ENCODE results near the gene SEC24D.

The SEC24D gene

DNA sequence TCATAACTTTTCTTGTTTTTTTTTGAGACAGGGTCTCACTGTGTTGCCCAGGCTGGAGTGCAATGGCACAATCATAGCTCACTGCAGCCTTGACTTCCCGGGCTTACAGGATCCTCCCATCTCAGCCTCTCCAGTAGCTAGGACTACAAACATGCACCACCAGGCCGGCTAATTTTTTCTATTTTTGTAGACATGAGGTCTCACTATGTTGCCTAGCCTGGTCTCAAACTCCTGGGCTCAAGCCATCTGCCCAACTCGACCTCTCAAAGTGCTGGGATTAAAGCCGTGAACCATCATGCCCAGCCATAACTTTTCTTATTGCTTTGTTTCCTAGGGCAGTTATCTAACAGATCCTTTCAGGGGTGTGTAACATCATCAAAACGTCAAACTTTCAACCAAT, 11.8 kb downstream of the SEC24D start:
- H3K4me2 ChIP-seq (ENCODE audit: low read length), result no peak overlapping the region
- H2AFZ ChIP-seq (ENCODE audit: low read length), result no peak overlapping the region
- H3K27me3 ChIP-seq (ENCODE audit: insufficient read depth, low read length), result no peaks in the 10 kb centered on the region
- H3K27ac ChIP-seq (ENCODE audit: low read depth, low read length, poor library complexity, severe bottlenecking), result no peak overlapping the region
- H3F3A ChIP-seq (ENCODE audit: insufficient read depth, low read length), result no peaks in the 10 kb centered on the region
- no peaks in the 10 kb centered on the region for H3K9me2 ChIP-seq (ENCODE audit: low read depth, low read length)
- H3K9me3 ChIP-seq (ENCODE audit: low read length), result no peaks in the 10 kb centered on the region
- TF ChIP-seq EZH2 (IDR thresholded peaks at IDR 0.05; ENCODE audit: borderline replicate concordance, low read length), result no peak
- TF ChIP-seq, protein P1, sequence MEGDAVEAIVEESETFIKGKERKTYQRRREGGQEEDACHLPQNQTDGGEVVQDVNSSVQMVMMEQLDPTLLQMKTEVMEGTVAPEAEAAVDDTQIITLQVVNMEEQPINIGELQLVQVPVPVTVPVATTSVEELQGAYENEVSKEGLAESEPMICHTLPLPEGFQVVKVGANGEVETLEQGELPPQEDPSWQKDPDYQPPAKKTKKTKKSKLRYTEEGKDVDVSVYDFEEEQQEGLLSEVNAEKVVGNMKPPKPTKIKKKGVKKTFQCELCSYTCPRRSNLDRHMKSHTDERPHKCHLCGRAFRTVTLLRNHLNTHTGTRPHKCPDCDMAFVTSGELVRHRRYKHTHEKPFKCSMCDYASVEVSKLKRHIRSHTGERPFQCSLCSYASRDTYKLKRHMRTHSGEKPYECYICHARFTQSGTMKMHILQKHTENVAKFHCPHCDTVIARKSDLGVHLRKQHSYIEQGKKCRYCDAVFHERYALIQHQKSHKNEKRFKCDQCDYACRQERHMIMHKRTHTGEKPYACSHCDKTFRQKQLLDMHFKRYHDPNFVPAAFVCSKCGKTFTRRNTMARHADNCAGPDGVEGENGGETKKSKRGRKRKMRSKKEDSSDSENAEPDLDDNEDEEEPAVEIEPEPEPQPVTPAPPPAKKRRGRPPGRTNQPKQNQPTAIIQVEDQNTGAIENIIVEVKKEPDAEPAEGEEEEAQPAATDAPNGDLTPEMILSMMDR (IDR thresholded peaks at IDR 0.05; ENCODE audit: low read length), result no peak
- H3K9ac ChIP-seq (ENCODE audit: low read length), result no peak overlapping the region
- no peaks in the 10 kb centered on the region for H4K20me1 ChIP-seq (ENCODE audit: insufficient read depth, low read length)
- no peak overlapping the region for H3K4me3 ChIP-seq (ENCODE audit: low read depth, low read length, poor library complexity, severe bottlenecking)
- H3K36me3 ChIP-seq (ENCODE audit: insufficient read depth, low read length), result peaks cover 18% of the 10 kb centered on the region; the same call in 1 of the 2 replicates
- no peaks in the 10 kb centered on the region for H3K79me2 ChIP-seq (ENCODE audit: insufficient read depth, low read length)
- H3K4me1 ChIP-seq (ENCODE audit: insufficient read depth, low read length, severe bottlenecking), result no peaks in the 10 kb centered on the region

DNA sequence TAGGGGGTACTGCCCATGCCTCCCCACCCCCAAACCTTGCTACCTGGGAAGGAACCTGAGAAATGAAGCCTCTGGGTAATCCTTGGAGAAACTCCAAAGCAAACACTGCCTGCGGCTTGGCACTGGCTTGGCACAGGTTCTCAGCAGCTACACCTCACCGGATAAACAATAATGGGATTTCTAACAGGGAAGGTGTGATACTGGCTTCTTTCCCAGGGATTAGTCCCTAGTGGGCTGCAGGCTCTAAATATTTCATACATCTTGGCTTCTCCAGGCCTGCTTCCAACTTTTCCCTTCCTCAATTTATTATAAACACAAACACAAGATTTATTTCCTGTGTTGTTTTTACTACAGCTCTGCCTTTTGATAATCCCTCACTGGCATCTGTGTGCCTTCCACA, 12.5 kb downstream of the SEC24D start:
- H3K9ac ChIP-seq (ENCODE audit: low read length), result no peak overlapping the region
- no peaks in the 10 kb centered on the region for H3F3A ChIP-seq (ENCODE audit: insufficient read depth, low read length)
- H3K9me2 ChIP-seq (ENCODE audit: low read depth, low read length), result no peaks in the 10 kb centered on the region
- no peaks in the 10 kb centered on the region for H4K20me1 ChIP-seq (ENCODE audit: insufficient read depth, low read length)
- no peak overlapping the region for H3K27ac ChIP-seq (ENCODE audit: low read depth, low read length, poor library complexity, severe bottlenecking)
- no peaks in the 10 kb centered on the region for H3K79me2 ChIP-seq (ENCODE audit: insufficient read depth, low read length)
- no peak overlapping the region for H3K4me2 ChIP-seq (ENCODE audit: low read length)
- no peak for TF ChIP-seq EZH2 (IDR thresholded peaks at IDR 0.05; ENCODE audit: borderline replicate concordance, low read length)
- TF ChIP-seq, protein P1 (IDR thresholded peaks at IDR 0.05; ENCODE audit: low read length), result no peak
- H3K9me3 ChIP-seq (ENCODE audit: low read length), result no peaks in the 10 kb centered on the region
- H2AFZ ChIP-seq (ENCODE audit: low read length), result no peak overlapping the region
- H3K36me3 ChIP-seq (ENCODE audit: insufficient read depth, low read length), result peaks cover 18% of the 10 kb centered on the region; the same call in 1 of the 2 replicates
- no peaks in the 10 kb centered on the region for H3K27me3 ChIP-seq (ENCODE audit: insufficient read depth, low read length)
- H3K4me3 ChIP-seq (ENCODE audit: low read depth, low read length, poor library complexity, severe bottlenecking), result no peak overlapping the region
- H3K4me1 ChIP-seq (ENCODE audit: insufficient read depth, low read length, severe bottlenecking), result no peaks in the 10 kb centered on the region

DNA sequence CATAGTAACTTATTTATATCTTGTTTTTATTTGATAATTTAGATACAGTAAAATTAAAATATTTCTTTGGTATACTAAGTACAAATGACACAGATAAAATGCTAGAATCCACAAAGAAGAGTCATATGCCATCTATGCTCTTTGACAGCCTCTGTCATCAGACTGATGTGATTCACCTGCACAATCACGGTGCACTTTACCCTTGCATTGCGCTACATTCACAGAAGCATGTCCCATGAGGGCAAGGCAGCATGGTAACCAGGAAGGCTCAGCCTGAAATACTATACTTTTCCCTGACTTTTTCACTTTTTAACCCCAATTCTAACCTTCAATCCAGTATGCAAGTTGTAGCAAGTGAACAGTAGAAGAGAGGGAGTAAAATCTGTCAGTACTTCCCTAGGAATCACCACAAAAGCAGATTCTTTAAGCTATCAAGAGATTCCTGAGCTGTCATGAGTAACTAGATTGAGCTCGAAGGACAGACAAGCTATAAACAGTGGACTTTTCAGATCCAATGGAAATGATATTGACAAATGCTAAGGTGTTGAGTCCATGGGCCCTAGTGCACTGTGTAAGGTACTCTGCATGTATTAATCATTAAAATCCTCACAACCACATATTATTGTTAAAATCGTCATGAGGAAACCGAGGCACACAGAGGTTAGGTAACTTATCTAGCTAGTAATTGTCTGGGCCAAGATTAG, 14.2 kb downstream of the SEC24D start:
- Histone ChIP-seq H3K4me1 (ENCODE audit: insufficient read depth, low read length, severe bottlenecking) (no peaks in the 10 kb centered on the region), H3F3A (ENCODE audit: insufficient read depth, low read length) (no peaks in the 10 kb centered on the region), H3K36me3 (ENCODE audit: insufficient read depth, low read length) (peaks cover 18% of the 10 kb centered on the region; the same call in 1 of the 2 replicates), H4K20me1 (ENCODE audit: insufficient read depth, low read length) (no peaks in the 10 kb centered on the region), H3K27me3 (ENCODE audit: insufficient read depth, low read length) (no peaks in the 10 kb centered on the region), H3K27ac (ENCODE audit: low read depth, low read length, poor library complexity, severe bottlenecking) (no peak overlapping the region), H3K9me2 (ENCODE audit: low read depth, low read length) (no peaks in the 10 kb centered on the region), H3K9ac (ENCODE audit: low read length) (no peak overlapping the region), H3K4me2 (ENCODE audit: low read length) (no peak overlapping the region), H3K4me3 (ENCODE audit: low read depth, low read length, poor library complexity, severe bottlenecking) (no peak overlapping the region), H3K9me3 (ENCODE audit: low read length) (no peaks in the 10 kb centered on the region), H3K79me2 (ENCODE audit: insufficient read depth, low read length) (no peaks in the 10 kb centered on the region), H2AFZ (ENCODE audit: low read length) (no peak overlapping the region)
- TF ChIP-seq, protein P1 (IDR thresholded peaks at IDR 0.05; ENCODE audit: low read length), result no peak
- no peak for TF ChIP-seq EZH2 (IDR thresholded peaks at IDR 0.05; ENCODE audit: borderline replicate concordance, low read length)
